ENCODE results near the gene MBP.

MBP gene

GRCh38 chr18:77151033-77151771 is 18.6 kb upstream of the MBP start:
- no peak for DNase-seq (ENCODE audit: low read depth in 2 of 2, low spot score in 1 of 2)

- DNase-seq (ENCODE audit: low read depth in 2 of 2, low spot score in 1 of 2), result no peak
These were observed 18.0 kb upstream of the MBP start for GRCh38 chr18:77150588-77150987.

- no peak for DNase-seq (ENCODE audit: low read depth in 2 of 2, low spot score in 1 of 2)
These were observed 15.7 kb upstream of the MBP start for GRCh38 chr18:77148289-77148688.

GRCh38 chr18:77147418-77147852 is 14.9 kb upstream of the MBP start:
- DNase-seq (ENCODE audit: low read depth in 2 of 2, low spot score in 1 of 2), result no peak

GRCh38 chr18:77146249-77147080 is 13.9 kb upstream of the MBP start:
- DNase-seq (ENCODE audit: low read depth in 2 of 2, low spot score in 1 of 2), result no peak

GRCh38 chr18:77145364-77145901 is 12.8 kb upstream of the MBP start:
- no peak for DNase-seq (ENCODE audit: low read depth in 2 of 2, low spot score in 1 of 2)

- no peak for DNase-seq (ENCODE audit: low read depth in 2 of 2, low spot score in 1 of 2)
These were observed 12.0 kb upstream of the MBP start for GRCh38 chr18:77144451-77145118.

- DNase-seq (ENCODE audit: low read depth in 2 of 2, low spot score in 1 of 2), result no peak
These were observed 11.5 kb upstream of the MBP start for GRCh38 chr18:77144046-77144445.

- no peak for DNase-seq (ENCODE audit: low read depth in 2 of 2, low spot score in 1 of 2)
These were observed 10.6 kb upstream of the MBP start for GRCh38 chr18:77143196-77143595.

- no peak for DNase-seq (ENCODE audit: low read depth in 2 of 2, low spot score in 1 of 2)
These were observed 9.0 kb upstream of the MBP start for GRCh38 chr18:77141401-77142118.

- DNase-seq (ENCODE audit: low read depth in 2 of 2, low spot score in 1 of 2), result no peak
These were observed 8.0 kb upstream of the MBP start for GRCh38 chr18:77140439-77141109.

GRCh38 chr18:77140030-77140429 is 7.4 kb upstream of the MBP start:
- DNase-seq (ENCODE audit: low read depth in 2 of 2, low spot score in 1 of 2), result no peak

GRCh38 chr18:77139619-77140018 is 7.0 kb upstream of the MBP start:
- DNase-seq (ENCODE audit: low read depth in 2 of 2, low spot score in 1 of 2), result no peak

- DNase-seq (ENCODE audit: low read depth in 2 of 2, low spot score in 1 of 2), result no peak
These were observed 5.7 kb upstream of the MBP start for GRCh38 chr18:77138270-77138669.

- DNase-seq (ENCODE audit: low read depth in 2 of 2, low spot score in 1 of 2), result no peak
These were observed 5.3 kb upstream of the MBP start for GRCh38 chr18:77137851-77138250.

- no peak for DNase-seq (ENCODE audit: low read depth in 2 of 2, low spot score in 1 of 2)
These were observed 4.5 kb upstream of the MBP start for GRCh38 chr18:77136871-77137665.

GRCh38 chr18:77136076-77136718 is 3.6 kb upstream of the MBP start:
- no peak for DNase-seq (ENCODE audit: low read depth in 2 of 2, low spot score in 1 of 2)

GRCh38 chr18:77135339-77136075 is 2.9 kb upstream of the MBP start:
- no peak for DNase-seq (ENCODE audit: low read depth in 2 of 2, low spot score in 1 of 2)

Measured in stimulated activated CD8-positive, alpha-beta memory T cell treated with anti-CD3 and anti-CD28 coated beads, Interleukin-4, amount 100 ng/mL, for 1 hour (primary cell).